Mucosa of descending colon (tissue), 3 donors: Measurements from ENCODE around the gene CAPN9. TPM values are rescaled to one million over a fixed set of nuclear protein-coding genes. Genes with fewer than 3 reads are reported as not detected.

Experiments used
- ATAC-seq: fragments of 200-7000 bp; cut with Tn5 transposase; one replicate; pipeline ENCODE4 v1.9.1; 2020; ENCODE audit warnings: mild to moderate bottlenecking, moderate library complexity
- DNase-seq, 3 donors: peaks; one replicate each; pipeline ENCODE4 v3.0.0-alpha.2; 2020
- H3K36me3 ChIP-seq: fragments of 200-600 bp; one replicate; pipeline ENCODE4 v1.8.0; 2021; ENCODE audit warnings: low read depth, mild to moderate bottlenecking
- H3K4me1 ChIP-seq: fragments of 200-600 bp; one replicate; pipeline ENCODE4 v1.8.0; 2021; ENCODE audit warnings: low read depth, mild to moderate bottlenecking
- H3K4me3 ChIP-seq: fragments of 200-600 bp; one replicate; pipeline ENCODE4 v1.8.0; 2021; ENCODE audit warnings: mild to moderate bottlenecking
- H3K9me3 ChIP-seq: fragments of 200-600 bp; one replicate; pipeline ENCODE4 v1.8.0; 2021; ENCODE audit warnings: mild to moderate bottlenecking
- intact Hi-C, 2 donors: fragments of 100-400 bp; cut with DNase I in 1 of 2; cut with micrococcal nuclease in 1 of 2; formaldehyde crosslinking; loops; one replicate each; pipeline versions ENCODE4 v1.11.0 to v1.11.1; 2022; cut with DNase I, micrococcal nuclease
- total RNA-seq, 3 donors: library from RNA; stranded (reverse); fragmentation: NEBNext Ultra II Directional in 2 of 3; extraction: Animal tissue kit (Norgen Biotek cat#: 25700) in 2 of 3; gene quantifications; one replicate each; pipeline versions ENCODE4 v1.2.1 to v1.2.4, GENCODE V29; 2021 to 2023
- TF ChIP-seq, protein P1 (sequence below): fragments of 200-600 bp; IDR thresholded peaks from one replicate; pipeline ENCODE4 v1.8.0; 2022; ENCODE audit warnings: antibody characterized with exemption, mild to moderate bottlenecking
- donor health status: DM: no; HTN: no; CAD: no; lungs with moderate emphysema.
- donor health status: DM: no; HTN: no; CAD: no.
- donor health status: DM: no; HTN: yes; CAD: no.

CAPN9 gene
- total RNA-seq, 3 donors from 2014 or later, result 11.4 to 30.8 (median 28.8) TPM

DNA sequence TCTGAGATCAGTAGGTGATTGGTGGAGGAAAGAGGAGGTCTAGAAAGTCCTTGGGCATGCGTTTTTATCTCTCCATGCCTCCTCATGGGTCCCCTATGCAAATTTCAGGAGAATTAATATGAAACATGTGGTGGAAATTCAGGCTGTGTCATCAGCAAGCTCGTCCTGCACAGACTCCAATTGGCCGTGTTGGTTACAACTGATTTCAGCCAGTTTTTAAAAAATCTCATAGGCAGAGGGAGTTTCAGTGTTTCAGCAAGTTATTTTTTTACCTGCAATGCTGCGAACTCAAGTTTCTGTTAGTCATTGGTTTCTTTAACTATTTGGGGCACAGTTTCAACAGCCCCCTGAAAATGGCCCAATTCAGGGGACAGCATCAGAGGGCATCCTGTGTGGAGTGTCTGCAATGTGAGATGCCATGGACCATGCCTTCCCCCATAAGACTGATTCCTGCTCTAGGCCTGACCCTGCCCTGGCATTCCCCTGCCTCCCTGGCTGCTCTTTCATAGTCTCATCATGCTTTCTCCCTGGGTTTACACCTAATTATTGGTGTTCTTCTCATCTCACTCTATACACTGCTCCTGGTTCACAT is 61.2 kb downstream of the CAPN9 start:
- intact Hi-C loops, result no loop called here
- Histone ChIP-seq H3K4me3 (no peak overlapping the region), H3K36me3 (no peaks in the 10 kb centered on the region), H3K9me3 (peaks cover 9% of the 10 kb centered on the region), H3K4me1 (no peaks in the 10 kb centered on the region)
- TF ChIP-seq, protein P1, sequence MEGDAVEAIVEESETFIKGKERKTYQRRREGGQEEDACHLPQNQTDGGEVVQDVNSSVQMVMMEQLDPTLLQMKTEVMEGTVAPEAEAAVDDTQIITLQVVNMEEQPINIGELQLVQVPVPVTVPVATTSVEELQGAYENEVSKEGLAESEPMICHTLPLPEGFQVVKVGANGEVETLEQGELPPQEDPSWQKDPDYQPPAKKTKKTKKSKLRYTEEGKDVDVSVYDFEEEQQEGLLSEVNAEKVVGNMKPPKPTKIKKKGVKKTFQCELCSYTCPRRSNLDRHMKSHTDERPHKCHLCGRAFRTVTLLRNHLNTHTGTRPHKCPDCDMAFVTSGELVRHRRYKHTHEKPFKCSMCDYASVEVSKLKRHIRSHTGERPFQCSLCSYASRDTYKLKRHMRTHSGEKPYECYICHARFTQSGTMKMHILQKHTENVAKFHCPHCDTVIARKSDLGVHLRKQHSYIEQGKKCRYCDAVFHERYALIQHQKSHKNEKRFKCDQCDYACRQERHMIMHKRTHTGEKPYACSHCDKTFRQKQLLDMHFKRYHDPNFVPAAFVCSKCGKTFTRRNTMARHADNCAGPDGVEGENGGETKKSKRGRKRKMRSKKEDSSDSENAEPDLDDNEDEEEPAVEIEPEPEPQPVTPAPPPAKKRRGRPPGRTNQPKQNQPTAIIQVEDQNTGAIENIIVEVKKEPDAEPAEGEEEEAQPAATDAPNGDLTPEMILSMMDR, result no peak
- ATAC-seq (no peak), DNase-seq (no peak)

DNA sequence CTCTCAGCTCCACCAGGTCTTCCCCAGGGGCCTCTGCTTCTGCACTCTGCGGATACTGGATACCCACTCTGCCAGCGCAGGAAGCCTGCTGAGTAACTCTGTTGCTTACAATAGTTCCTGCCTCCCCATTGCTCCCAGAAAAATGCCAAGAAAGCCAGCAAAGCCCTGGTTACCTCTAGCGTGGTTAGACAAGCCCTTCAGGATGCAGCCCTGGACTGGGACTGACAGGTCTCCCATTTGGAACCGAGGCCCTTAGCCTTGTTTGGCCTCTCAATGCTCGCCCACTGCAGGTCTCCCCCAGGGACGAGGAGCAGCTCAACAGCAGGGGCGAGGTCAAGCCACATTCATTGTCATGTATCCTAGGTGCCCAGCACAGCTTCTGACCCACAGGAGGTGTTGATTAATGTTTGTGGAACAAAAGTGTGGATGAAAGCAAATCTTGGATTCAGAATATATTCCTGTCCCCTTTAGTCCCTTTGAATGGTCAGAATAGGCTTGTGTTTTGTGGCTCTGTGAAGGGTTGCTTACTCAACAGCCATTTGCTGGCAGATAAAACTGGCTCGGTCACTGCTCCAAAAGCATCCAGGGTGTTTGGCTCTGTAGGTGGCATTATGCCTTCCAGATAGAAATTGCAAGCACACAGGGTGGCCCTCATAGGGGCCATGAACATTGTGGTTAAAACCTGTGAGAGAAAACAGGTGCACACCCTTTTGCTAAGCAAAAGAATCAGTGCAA is 62.2 kb downstream of the CAPN9 start:
- DNase-seq (no peak), ATAC-seq (no peak)
- H3K9me3 ChIP-seq, result peaks cover 9% of the 10 kb centered on the region
- no peaks in the 10 kb centered on the region for H3K4me1 ChIP-seq
- intact Hi-C loops, result no loop called here
- TF ChIP-seq, protein P1, result no peak
- no peaks in the 10 kb centered on the region for H3K36me3 ChIP-seq
- no peak overlapping the region for H3K4me3 ChIP-seq

DNA sequence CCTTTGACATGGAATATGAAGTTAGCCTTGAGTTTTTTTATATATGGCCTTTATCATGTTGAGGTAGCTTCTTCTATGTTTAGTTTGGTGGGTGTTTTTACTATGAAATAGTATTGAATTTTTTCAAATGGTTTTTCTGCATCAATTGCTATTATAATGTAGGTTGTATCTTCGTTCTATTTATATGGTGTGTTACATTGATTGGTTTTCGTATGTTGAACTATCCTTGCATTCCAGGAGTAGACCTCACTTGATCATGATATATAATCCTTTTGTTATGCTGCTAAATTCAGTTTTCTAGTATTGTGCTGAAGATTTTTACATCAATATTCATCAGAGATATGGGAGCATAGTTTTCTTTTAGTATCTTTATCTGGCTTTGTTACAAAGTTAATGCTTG is 65.4 kb downstream of the CAPN9 start:
- Histone ChIP-seq H3K4me1 (no peaks in the 10 kb centered on the region), H3K4me3 (no peak overlapping the region), H3K36me3 (no peaks in the 10 kb centered on the region), H3K9me3 (peaks cover 9% of the 10 kb centered on the region)
- intact Hi-C loops, result no loop called here
- TF ChIP-seq, protein P1, result no peak
- DNase-seq, result no peak
- no peak for ATAC-seq

DNA sequence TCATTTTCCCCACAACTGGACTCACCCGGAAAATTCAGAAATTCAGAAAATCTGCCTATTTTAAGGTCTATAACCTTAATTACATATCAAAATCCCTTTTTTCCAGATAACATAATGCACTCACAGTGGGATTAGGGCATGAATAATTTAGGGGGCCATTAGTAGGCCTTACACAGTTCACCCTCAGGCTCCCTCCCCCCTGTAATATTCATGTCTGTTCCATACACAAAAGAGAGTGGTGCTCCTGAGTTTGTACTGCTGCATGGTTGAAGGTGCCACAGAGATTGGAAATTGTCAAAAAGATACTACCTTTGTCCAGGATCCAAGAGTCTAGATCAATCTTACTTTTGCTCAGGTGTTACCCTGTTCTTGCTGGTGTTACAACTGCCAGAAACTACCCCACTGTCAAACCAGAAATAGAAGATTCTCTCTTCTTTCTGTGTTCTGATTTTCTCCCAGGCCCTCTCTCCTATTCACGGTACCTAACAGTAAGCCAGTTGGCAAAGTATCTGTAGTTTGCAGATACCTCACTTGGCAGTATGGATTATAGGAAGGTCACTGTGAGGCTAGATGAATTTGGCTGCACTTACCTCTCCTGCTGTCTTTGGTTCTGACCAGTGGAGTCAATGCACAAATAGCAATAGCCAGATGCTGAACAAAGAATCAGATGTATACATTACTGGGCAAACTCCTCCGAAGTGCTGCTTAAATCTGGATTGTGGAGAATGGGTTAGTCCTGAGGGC is 67.9 kb downstream of the CAPN9 start:
- Histone ChIP-seq H3K4me3 (no peak overlapping the region), H3K36me3 (no peaks in the 10 kb centered on the region), H3K9me3 (peaks cover 9% of the 10 kb centered on the region), H3K4me1 (no peaks in the 10 kb centered on the region)
- DNase-seq (no peak), ATAC-seq (no peak)
- intact Hi-C loops, result no loop called here
- TF ChIP-seq, protein P1, result no peak

DNA sequence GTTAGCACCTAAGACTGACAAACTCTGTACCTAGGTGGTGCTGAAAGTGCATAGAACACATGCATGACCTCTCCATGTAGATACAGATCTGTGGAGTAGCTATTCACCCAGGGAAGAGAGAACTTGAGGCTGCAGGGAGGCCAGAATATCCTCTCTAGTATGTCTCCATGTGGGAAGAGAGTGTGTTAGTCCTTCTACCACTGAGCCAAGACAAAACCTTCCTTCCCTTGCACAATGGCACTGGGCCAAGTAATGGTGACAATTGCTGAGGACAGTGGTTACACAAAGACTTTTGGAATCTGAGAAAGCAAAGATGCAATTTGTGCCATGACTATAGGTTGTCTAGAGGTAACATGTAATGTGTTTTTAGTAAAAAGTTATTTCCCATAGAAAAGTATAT is 68.8 kb downstream of the CAPN9 start:
- TF ChIP-seq, protein P1, result no peak
- peaks cover 9% of the 10 kb centered on the region for H3K9me3 ChIP-seq
- no peak for ATAC-seq
- intact Hi-C loops, result no loop called here
- no peak overlapping the region for H3K4me3 ChIP-seq
- no peaks in the 10 kb centered on the region for H3K36me3 ChIP-seq
- H3K4me1 ChIP-seq, result no peaks in the 10 kb centered on the region
- DNase-seq, result no peak
